ENCODE measurements around the gene STXBP5. TPM values are rescaled to one million over a fixed set of nuclear protein-coding genes. Genes with fewer than 3 reads are reported as not detected.

STXBP5 gene
- total RNA-seq, 1 donor from 2014 or later: 26.9 TPM

- peaks cover 1% of the 10 kb centered on the region for H3K27me3 Mint-ChIP-seq (ENCODE audit: unreplicated experiment)
- TF ChIP-seq, protein P1, sequence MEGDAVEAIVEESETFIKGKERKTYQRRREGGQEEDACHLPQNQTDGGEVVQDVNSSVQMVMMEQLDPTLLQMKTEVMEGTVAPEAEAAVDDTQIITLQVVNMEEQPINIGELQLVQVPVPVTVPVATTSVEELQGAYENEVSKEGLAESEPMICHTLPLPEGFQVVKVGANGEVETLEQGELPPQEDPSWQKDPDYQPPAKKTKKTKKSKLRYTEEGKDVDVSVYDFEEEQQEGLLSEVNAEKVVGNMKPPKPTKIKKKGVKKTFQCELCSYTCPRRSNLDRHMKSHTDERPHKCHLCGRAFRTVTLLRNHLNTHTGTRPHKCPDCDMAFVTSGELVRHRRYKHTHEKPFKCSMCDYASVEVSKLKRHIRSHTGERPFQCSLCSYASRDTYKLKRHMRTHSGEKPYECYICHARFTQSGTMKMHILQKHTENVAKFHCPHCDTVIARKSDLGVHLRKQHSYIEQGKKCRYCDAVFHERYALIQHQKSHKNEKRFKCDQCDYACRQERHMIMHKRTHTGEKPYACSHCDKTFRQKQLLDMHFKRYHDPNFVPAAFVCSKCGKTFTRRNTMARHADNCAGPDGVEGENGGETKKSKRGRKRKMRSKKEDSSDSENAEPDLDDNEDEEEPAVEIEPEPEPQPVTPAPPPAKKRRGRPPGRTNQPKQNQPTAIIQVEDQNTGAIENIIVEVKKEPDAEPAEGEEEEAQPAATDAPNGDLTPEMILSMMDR (IDR thresholded peaks at IDR 0.05; ENCODE audit: unreplicated experiment): no peak
- H3K9me3 Mint-ChIP-seq (ENCODE audit: unreplicated experiment): peaks cover 6% of the 10 kb centered on the region
- peak overlapping the region; percentile 45 for H3K4me3 Mint-ChIP-seq (ENCODE audit: unreplicated experiment)
- DNase-seq (ENCODE audit: low spot score): no peak
- H3K36me3 Mint-ChIP-seq (ENCODE audit: low read depth, unreplicated experiment): peaks cover 76% of the 10 kb centered on the region
- no peaks in the 10 kb centered on the region for H3K4me1 Mint-ChIP-seq (ENCODE audit: unreplicated experiment)
- no peak overlapping the region for H3K27ac Mint-ChIP-seq (ENCODE audit: unreplicated experiment)
Observed at GRCh38 chr6:147297124-147297523, 92.9 kb downstream of the STXBP5 start.

DNA sequence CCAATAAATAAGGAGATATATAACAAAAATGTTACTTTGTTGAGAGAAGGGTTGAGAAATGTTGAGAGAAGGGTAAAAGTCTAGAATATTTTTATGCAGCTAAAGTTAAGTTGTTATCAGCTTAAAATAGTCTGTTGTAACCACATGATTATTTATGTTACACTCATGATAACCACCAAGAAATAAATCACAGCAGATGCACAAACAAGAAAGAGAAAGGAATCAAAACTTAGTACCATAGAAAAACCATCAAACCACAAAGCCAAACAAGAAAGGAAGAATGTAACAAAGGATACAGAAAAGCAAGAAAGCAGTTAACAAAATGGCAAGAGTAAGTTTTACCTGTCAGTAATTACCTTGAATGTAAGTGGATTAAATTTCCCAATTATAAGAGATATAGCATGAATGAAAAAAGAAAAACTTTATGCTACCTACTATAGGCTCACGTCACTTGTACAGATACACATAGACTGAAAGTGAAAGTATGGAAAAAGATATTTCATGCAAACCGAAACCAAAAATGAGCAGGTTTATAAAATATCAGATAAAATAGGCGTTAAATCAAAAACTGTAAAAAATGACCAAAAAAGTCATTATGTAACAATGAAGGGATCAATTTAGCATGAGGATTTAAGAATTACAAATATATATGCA is 93.6 kb downstream of the STXBP5 start:
- H3K9me3 Mint-ChIP-seq (ENCODE audit: unreplicated experiment): peaks cover 6% of the 10 kb centered on the region
- TF ChIP-seq, protein P1 (IDR thresholded peaks at IDR 0.05; ENCODE audit: unreplicated experiment): no peak
- H3K4me3 Mint-ChIP-seq (ENCODE audit: unreplicated experiment): peak overlapping the region; percentile 45
- peaks cover 1% of the 10 kb centered on the region for H3K27me3 Mint-ChIP-seq (ENCODE audit: unreplicated experiment)
- no peak for DNase-seq (ENCODE audit: low spot score)
- H3K27ac Mint-ChIP-seq (ENCODE audit: unreplicated experiment): no peak overlapping the region
- H3K4me1 Mint-ChIP-seq (ENCODE audit: unreplicated experiment): no peaks in the 10 kb centered on the region
- peaks cover 81% of the 10 kb centered on the region for H3K36me3 Mint-ChIP-seq (ENCODE audit: low read depth, unreplicated experiment)

DNA sequence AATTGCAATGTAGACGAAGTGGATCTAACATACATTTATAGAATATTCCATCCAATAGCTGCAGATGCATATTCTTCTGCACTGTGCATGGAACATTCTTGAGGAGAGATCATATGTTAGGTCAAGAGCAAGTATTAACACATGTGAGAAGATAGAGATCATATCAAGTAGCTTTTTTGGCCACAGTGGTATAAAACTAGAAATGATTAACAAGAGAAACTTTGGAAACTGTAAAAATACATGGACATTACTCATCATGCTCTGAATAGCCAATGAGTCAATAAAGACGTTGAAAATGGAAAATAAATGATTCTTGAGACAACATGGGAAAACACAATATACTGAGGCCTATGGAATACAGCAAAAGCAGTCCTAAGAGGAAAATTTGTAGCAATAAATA is 94.2 kb downstream of the STXBP5 start:
- peaks cover 84% of the 10 kb centered on the region for H3K36me3 Mint-ChIP-seq (ENCODE audit: low read depth, unreplicated experiment)
- peaks cover 9% of the 10 kb centered on the region for H3K9me3 Mint-ChIP-seq (ENCODE audit: unreplicated experiment)
- no peak overlapping the region for H3K27ac Mint-ChIP-seq (ENCODE audit: unreplicated experiment)
- H3K4me1 Mint-ChIP-seq (ENCODE audit: unreplicated experiment): no peaks in the 10 kb centered on the region
- H3K27me3 Mint-ChIP-seq (ENCODE audit: unreplicated experiment): peaks cover 1% of the 10 kb centered on the region
- TF ChIP-seq, protein P1 (IDR thresholded peaks at IDR 0.05; ENCODE audit: unreplicated experiment): no peak
- no peak overlapping the region for H3K4me3 Mint-ChIP-seq (ENCODE audit: unreplicated experiment)
- no peak for DNase-seq (ENCODE audit: low spot score)

DNA sequence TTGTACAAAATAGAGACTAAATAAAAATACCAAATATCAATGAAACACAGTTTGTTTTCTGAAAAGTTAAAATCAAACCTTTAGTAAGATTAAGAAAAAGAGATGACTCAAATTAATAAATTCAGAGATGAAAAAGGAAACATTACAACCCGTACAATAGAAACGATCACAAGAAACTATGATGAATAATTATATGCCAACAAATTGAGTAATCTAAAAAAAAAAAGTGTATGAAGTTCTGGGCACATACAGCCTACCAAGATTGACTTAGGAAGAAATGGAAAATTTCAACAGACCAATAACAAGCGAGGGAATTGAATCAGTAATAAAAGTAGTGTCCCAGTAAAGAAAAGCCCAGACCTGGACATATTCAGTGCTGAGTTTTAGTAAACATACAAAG is 94.8 kb downstream of the STXBP5 start:
- TF ChIP-seq, protein P1 (IDR thresholded peaks at IDR 0.05; ENCODE audit: unreplicated experiment): no peak

GRCh38 chr6:147301070-147301469 is 96.9 kb downstream of the STXBP5 start:
- H3K27ac Mint-ChIP-seq (ENCODE audit: unreplicated experiment): no peak overlapping the region
- H3K4me3 Mint-ChIP-seq (ENCODE audit: unreplicated experiment): peak overlapping the region; percentile 11
- TF ChIP-seq, protein P1 (IDR thresholded peaks at IDR 0.05; ENCODE audit: unreplicated experiment): no peak
- DNase-seq (ENCODE audit: low spot score): no peak
- peaks cover 86% of the 10 kb centered on the region for H3K36me3 Mint-ChIP-seq (ENCODE audit: low read depth, unreplicated experiment)
- H3K9me3 Mint-ChIP-seq (ENCODE audit: unreplicated experiment): peaks cover 13% of the 10 kb centered on the region
- peaks cover 1% of the 10 kb centered on the region for H3K27me3 Mint-ChIP-seq (ENCODE audit: unreplicated experiment)
- H3K4me1 Mint-ChIP-seq (ENCODE audit: unreplicated experiment): peaks cover 2% of the 10 kb centered on the region

More for the DNA sequence above, 94.8 kb downstream of the STXBP5 start:
- no peak for DNase-seq (ENCODE audit: low spot score)
- Mint-ChIP-seq H3K27ac (ENCODE audit: unreplicated experiment) (no peak overlapping the region), H3K36me3 (ENCODE audit: low read depth, unreplicated experiment) (peaks cover 89% of the 10 kb centered on the region), H3K4me1 (ENCODE audit: unreplicated experiment) (no peaks in the 10 kb centered on the region), H3K9me3 (ENCODE audit: unreplicated experiment) (peaks cover 13% of the 10 kb centered on the region), H3K27me3 (ENCODE audit: unreplicated experiment) (peaks cover 1% of the 10 kb centered on the region), H3K4me3 (ENCODE audit: unreplicated experiment) (no peak overlapping the region)
